ENCODE results near the gene RPL9. TPM values are rescaled to one million over a fixed set of nuclear protein-coding genes. Genes with fewer than 3 reads are reported as not detected.

The RPL9 gene
- total RNA-seq, 1 experiment from 2014 or later = 1,657 TPM

DNA sequence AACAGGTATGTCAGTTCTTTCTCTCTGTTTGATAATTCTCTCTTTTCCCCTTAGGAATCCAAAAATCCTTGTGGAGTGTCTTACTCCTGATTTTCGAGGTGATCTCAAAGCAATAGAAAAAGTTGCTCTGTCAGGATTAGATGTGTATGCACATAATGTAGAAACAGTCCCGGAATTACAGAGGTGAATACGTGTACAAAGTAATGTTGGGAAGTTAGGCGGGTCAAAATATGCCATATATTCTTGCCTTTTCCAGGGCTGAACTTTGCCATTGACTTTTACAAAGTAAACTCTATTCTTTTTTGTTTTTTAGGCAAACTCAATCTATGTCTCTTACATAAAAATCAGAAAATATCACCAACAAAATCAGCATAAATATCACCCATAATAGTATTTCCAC, 8.7 kb upstream of the RPL9 start:
- no peaks in the 10 kb centered on the region for H3K27me3 ChIP-seq (ENCODE audit: insufficient read depth, low read length)
- POLR2A ChIA-PET = no interaction called here
- no peak for DNase-seq (ENCODE audit: low read depth, low spot score)
- H3K9me2 ChIP-seq (ENCODE audit: insufficient read depth) = no peaks in the 10 kb centered on the region
- RAD21 ChIA-PET (ENCODE audit: low non-redundant PET in 1 of 2, low total read pairs in 2 of 2, uncharacterized antibody in 2 of 2, unreplicated experiment in 2 of 2) = no interaction called here
- ATAC-seq = no peak
- H3K27ac ChIP-seq (ENCODE audit: low read depth, low read length) = no peak overlapping the region
- no peak overlapping the region for H2AFZ ChIP-seq (ENCODE audit: low read depth, low read length, poor library complexity, severe bottlenecking)
- H4K20me1 ChIP-seq (ENCODE audit: insufficient read depth) = no peaks in the 10 kb centered on the region
- peaks cover 20 to 26% of the 10 kb centered on the region in 2 experiments for H3K36me3 ChIP-seq (ENCODE audit: control insufficient read depth in 1 of 2, insufficient read depth in 2 of 2, low read length in 2 of 2)
- no peaks in the 10 kb centered on the region for H3K9me3 ChIP-seq (ENCODE audit: control insufficient read depth in 1 of 2, insufficient read depth in 1 of 2, low read depth in 1 of 2, low read length in 2 of 2)
- no peak overlapping the region for H3K4me3 ChIP-seq (replicated peaks in 1 of 2; ENCODE audit: low read depth in 1 of 2, low read length in 2 of 2)
- no peak for TF ChIP-seq EZH2 (IDR thresholded peaks at IDR 0.05)
- TF ChIP-seq ZFX (IDR thresholded peaks at IDR 0.05) = no peak
- no TSS peak for BruUV-seq (replicated peaks)
- no peak overlapping the region for H3K4me2 ChIP-seq (ENCODE audit: low read length)
- peaks cover 9% of the 10 kb centered on the region; the same call in 1 of the 2 replicates for H3K79me2 ChIP-seq (ENCODE audit: insufficient read depth, low read length)
- intact Hi-C loops (cut with micrococcal nuclease) = loop anchor here (5.0 to 10.0 kb wide), 5 partner anchors 125 to 837 kb away; partner anchors contain the start of genes N4BP2, SMIM14 and UBE2K
- no peak overlapping the region for H3K9ac ChIP-seq (ENCODE audit: low read length)
- H3K4me1 ChIP-seq (ENCODE audit: control insufficient read depth in 1 of 2, insufficient read depth in 2 of 2, low read length in 2 of 2) = peaks cover 2 to 13% of the 10 kb centered on the region in 2 experiments; a peak in 2 of 4 replicates
- CTCF ChIA-PET = no interaction called here

DNA sequence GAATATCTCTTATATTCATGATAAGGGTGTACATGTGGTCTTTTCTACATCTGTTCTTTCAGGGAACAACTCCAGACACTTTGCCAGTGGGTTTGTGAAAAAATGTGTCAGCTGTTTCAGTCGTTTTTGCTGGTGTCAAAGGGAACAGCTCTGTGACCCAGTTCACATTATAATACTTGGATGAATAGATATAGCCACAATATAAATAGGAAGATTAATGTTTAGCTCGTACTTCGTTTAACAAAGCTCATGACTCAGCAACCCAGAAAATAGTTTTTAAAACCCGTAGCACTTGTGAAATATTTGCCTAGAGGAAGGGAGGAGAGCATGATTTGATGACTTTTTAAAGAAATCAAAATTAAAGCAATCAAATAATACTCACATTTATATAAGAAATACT, 8.0 kb upstream of the RPL9 start:
- Histone ChIP-seq H3K4me2 (ENCODE audit: low read length) (no peak overlapping the region), H3K27ac (ENCODE audit: low read depth, low read length) (no peak overlapping the region)
- no peak for DNase-seq (ENCODE audit: low read depth, low spot score)

More for the DNA sequence above, 8.0 kb upstream of the RPL9 start:
- no peak overlapping the region for H3K9ac ChIP-seq (ENCODE audit: low read length)
- CTCF ChIA-PET = no interaction called here
- no peaks in the 10 kb centered on the region for H3K9me2 ChIP-seq (ENCODE audit: insufficient read depth)
- H3K27me3 ChIP-seq (ENCODE audit: insufficient read depth, low read length) = no peaks in the 10 kb centered on the region
- RAD21 ChIA-PET (ENCODE audit: low non-redundant PET in 1 of 2, low total read pairs in 2 of 2, uncharacterized antibody in 2 of 2, unreplicated experiment in 2 of 2) = no interaction called here
- no peak overlapping the region for H3K4me3 ChIP-seq (replicated peaks in 1 of 2; ENCODE audit: low read depth in 1 of 2, low read length in 2 of 2)
- peaks cover 9% of the 10 kb centered on the region; the same call in 1 of the 2 replicates for H3K79me2 ChIP-seq (ENCODE audit: insufficient read depth, low read length)
- intact Hi-C loops (cut with micrococcal nuclease) = loop anchor here (5.0 to 10.0 kb wide), 5 partner anchors 126 to 838 kb away; partner anchors contain the start of genes N4BP2, SMIM14 and UBE2K
- H3K9me3 ChIP-seq (ENCODE audit: control insufficient read depth in 1 of 2, insufficient read depth in 1 of 2, low read depth in 1 of 2, low read length in 2 of 2) = no peaks in the 10 kb centered on the region
- no peak for TF ChIP-seq CEBPB (IDR thresholded peaks at IDR 0.05; ENCODE audit: low read depth)
- TF ChIP-seq SP1 (IDR thresholded peaks at IDR 0.05; ENCODE audit: low read depth) = no peak
- no peak for TF ChIP-seq ZNF274 (IDR thresholded peaks at IDR 0.05; ENCODE audit: low read depth, low read length)
- no peak for TF ChIP-seq FOSL1 (IDR thresholded peaks at IDR 0.05; ENCODE audit: low read depth)
- H3K36me3 ChIP-seq (ENCODE audit: control insufficient read depth in 1 of 2, insufficient read depth in 2 of 2, low read length in 2 of 2) = peaks cover 23 to 24% of the 10 kb centered on the region in 2 experiments
- no peaks in the 10 kb centered on the region for H4K20me1 ChIP-seq (ENCODE audit: insufficient read depth)
- ATAC-seq = no peak
- no peak overlapping the region for H2AFZ ChIP-seq (ENCODE audit: low read depth, low read length, poor library complexity, severe bottlenecking)
- POLR2A ChIA-PET = no interaction called here
- peaks cover 2 to 13% of the 10 kb centered on the region in 2 experiments; a peak in 2 of 4 replicates for H3K4me1 ChIP-seq (ENCODE audit: control insufficient read depth in 1 of 2, insufficient read depth in 2 of 2, low read length in 2 of 2)
- BruUV-seq (replicated peaks) = no TSS peak

Data from HCT116 (cell line).